SK-N-MC (cell line): ENCODE measurements around the gene STK39.

ENCODE experiments used
- DNase-seq: peaks from one replicate; pipeline ENCODE4 v3.0.0-alpha.2; 2011; ENCODE audit warnings: low read depth, low spot score
- H3K27ac ChIP-seq: fragments of 200-600 bp; sonication (generic); 2 replicates; pipeline ENCODE4 v1.5.1; 2016; ENCODE audit warnings: mixed run types
- H3K36me3 ChIP-seq: fragments of 200-600 bp; sonication (generic); 2 replicates; pipeline ENCODE4 v1.6.1; 2017; ENCODE audit warnings: antibody characterized with exemption, low read length, mixed read lengths; ENCODE audit not compliant: insufficient read depth
- H3K4me3 ChIP-seq: fragments of 200-600 bp; sonication (generic); 2 replicates; pipeline ENCODE4 v1.5.1; 2016
- H3K9ac ChIP-seq: fragments of 200-600 bp; sonication (generic); 2 replicates; pipeline ENCODE4 v1.8.0; 2017; ENCODE audit warnings: mixed run types, mixed read lengths; ENCODE audit not compliant: insufficient read length
- H3K9me3 ChIP-seq: fragments of 200-600 bp; sonication (generic); 2 replicates; pipeline ENCODE4 v1.6.1; 2017; ENCODE audit warnings: low read depth, mild to moderate bottlenecking, antibody characterized with exemption, low read length, moderate library complexity, mixed read lengths
- EZH2 ChIP-seq: fragments of 200-600 bp; sonication (generic); IDR thresholded peaks from one replicate; pipeline ENCODE4 v1.6.1; 2017; ENCODE audit warnings: antibody characterized with exemption
- FOXP2 ChIP-seq: optimal IDR thresholded peaks from 2 replicates; pipeline ENCODE3; 2011; ENCODE audit warnings: mild to moderate bottlenecking, moderate library complexity; ENCODE audit not compliant: insufficient read depth; ENCODE audit errors: extremely low read length, control extremely low read depth
- POLR2AphosphoS5 ChIP-seq: IDR thresholded peaks from 2 replicates; pipeline ENCODE4 v1.6.1; 2012; ENCODE audit warnings: mild to moderate bottlenecking, low read depth, low read length, borderline replicate concordance

Gene STK39

GRCh38 chr2:168032091-168032490 lies 215.3 kb downstream of the STK39 start:
- H3K36me3 ChIP-seq, result no peaks in the 10 kb centered on the region
- H3K27ac ChIP-seq, result no peak overlapping the region
- H3K9ac ChIP-seq, result no peak overlapping the region
- no peaks in the 10 kb centered on the region for H3K9me3 ChIP-seq
- DNase-seq, result no peak
- no peak overlapping the region for H3K4me3 ChIP-seq
- TF ChIP-seq EZH2 (no peak), FOXP2 (no peak), POLR2AphosphoS5 (no peak)

GRCh38 chr2:168030862-168031624 lies 216.4 kb downstream of the STK39 start:
- no peak for DNase-seq
- no peak overlapping the region for H3K9ac ChIP-seq
- no peaks in the 10 kb centered on the region for H3K9me3 ChIP-seq
- H3K36me3 ChIP-seq, result no peaks in the 10 kb centered on the region
- H3K4me3 ChIP-seq, result no peak overlapping the region
- TF ChIP-seq EZH2 (no peak), POLR2AphosphoS5 (no peak), FOXP2 (no peak)
- no peak overlapping the region for H3K27ac ChIP-seq

- H3K9ac ChIP-seq, result no peak overlapping the region
- H3K4me3 ChIP-seq, result no peak overlapping the region
- H3K27ac ChIP-seq, result no peak overlapping the region
- H3K36me3 ChIP-seq, result no peaks in the 10 kb centered on the region
- DNase-seq, result no peak
- H3K9me3 ChIP-seq, result no peaks in the 10 kb centered on the region
- TF ChIP-seq EZH2 (no peak), POLR2AphosphoS5 (no peak), FOXP2 (no peak)
These were observed 218.3 kb downstream of the STK39 start for GRCh38 chr2:168029071-168029470.

GRCh38 chr2:168028362-168028761 lies 219.0 kb downstream of the STK39 start:
- TF ChIP-seq EZH2, result no peak
- no peak for TF ChIP-seq POLR2AphosphoS5
- TF ChIP-seq FOXP2, result no peak
- no peak for DNase-seq
- H3K9ac ChIP-seq, result no peak overlapping the region
- H3K36me3 ChIP-seq, result no peaks in the 10 kb centered on the region
- H3K27ac ChIP-seq, result no peak overlapping the region
- no peak overlapping the region for H3K4me3 ChIP-seq
- H3K9me3 ChIP-seq, result no peaks in the 10 kb centered on the region

- H3K9ac ChIP-seq, result no peak overlapping the region
- no peak overlapping the region for H3K4me3 ChIP-seq
- no peak overlapping the region for H3K27ac ChIP-seq
- no peak for TF ChIP-seq POLR2AphosphoS5
- TF ChIP-seq EZH2, result no peak
- no peak for TF ChIP-seq FOXP2
- DNase-seq, result peak; percentile 8
- no peaks in the 10 kb centered on the region for H3K36me3 ChIP-seq
- no peaks in the 10 kb centered on the region for H3K9me3 ChIP-seq
These were observed 221.8 kb downstream of the STK39 start for GRCh38 chr2:168025487-168026202.

GRCh38 chr2:168024459-168024858 lies 222.9 kb downstream of the STK39 start:
- H3K9me3 ChIP-seq, result no peaks in the 10 kb centered on the region
- no peak for DNase-seq
- no peak overlapping the region for H3K9ac ChIP-seq
- no peaks in the 10 kb centered on the region for H3K36me3 ChIP-seq
- no peak overlapping the region for H3K27ac ChIP-seq
- TF ChIP-seq EZH2 (no peak), POLR2AphosphoS5 (no peak), FOXP2 (no peak)
- no peak overlapping the region for H3K4me3 ChIP-seq

GRCh38 chr2:168021800-168022587 lies 225.4 kb downstream of the STK39 start:
- H3K9ac ChIP-seq, result no peak overlapping the region
- no peak overlapping the region for H3K27ac ChIP-seq
- no peak overlapping the region for H3K4me3 ChIP-seq
- TF ChIP-seq EZH2 (no peak), POLR2AphosphoS5 (no peak), FOXP2 (no peak)
- no peaks in the 10 kb centered on the region for H3K9me3 ChIP-seq
- H3K36me3 ChIP-seq, result no peaks in the 10 kb centered on the region
- no peak for DNase-seq
